HG03558 (cell line): ENCODE data around the gene MTERF4.

ENCODE experiments used
- ATAC-seq: cut with Tn5 transposase; IDR thresholded peaks from one replicate; pipeline ENCODE4 v1.9.1; 2021; ENCODE audit warnings: moderate number of reproducible peaks; ENCODE audit not compliant: unreplicated experiment; ENCODE audit errors: extremely low read depth

The MTERF4 gene

DNA sequence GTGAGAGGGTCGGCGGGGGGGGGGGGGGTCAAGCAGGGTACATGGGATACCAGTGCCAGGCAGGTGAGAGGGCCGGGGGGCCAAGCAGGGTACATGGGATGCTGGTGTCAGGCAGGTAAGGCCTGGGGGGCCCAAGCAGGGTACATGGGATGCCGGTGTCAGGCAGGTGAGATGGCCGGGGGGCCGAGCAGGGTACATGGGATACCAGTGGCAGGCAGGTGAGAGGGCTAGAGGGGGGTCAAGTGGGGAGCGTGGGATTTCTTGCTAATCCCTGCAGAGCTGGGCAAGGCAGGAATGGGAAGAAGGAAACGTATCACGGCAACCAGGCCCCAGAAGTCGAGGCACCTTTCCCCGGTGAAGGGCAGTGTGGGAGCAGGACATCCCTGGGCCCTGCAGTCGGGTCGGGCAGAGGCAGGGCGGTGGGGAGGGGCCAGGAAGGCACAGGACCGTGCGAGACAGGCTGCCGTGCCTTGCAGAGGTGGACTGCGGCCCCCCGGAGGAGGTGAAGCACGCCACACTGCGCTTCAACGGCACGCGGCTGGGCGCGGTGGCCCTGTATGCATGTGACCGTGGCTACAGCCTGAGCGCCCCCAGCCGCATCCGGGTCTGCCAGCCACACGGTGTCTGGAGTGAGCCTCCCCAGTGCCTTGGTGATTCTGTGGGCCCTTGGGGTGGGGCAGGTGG is 49.3 kb downstream of the MTERF4 start:
- ATAC-seq, result no peak

DNA sequence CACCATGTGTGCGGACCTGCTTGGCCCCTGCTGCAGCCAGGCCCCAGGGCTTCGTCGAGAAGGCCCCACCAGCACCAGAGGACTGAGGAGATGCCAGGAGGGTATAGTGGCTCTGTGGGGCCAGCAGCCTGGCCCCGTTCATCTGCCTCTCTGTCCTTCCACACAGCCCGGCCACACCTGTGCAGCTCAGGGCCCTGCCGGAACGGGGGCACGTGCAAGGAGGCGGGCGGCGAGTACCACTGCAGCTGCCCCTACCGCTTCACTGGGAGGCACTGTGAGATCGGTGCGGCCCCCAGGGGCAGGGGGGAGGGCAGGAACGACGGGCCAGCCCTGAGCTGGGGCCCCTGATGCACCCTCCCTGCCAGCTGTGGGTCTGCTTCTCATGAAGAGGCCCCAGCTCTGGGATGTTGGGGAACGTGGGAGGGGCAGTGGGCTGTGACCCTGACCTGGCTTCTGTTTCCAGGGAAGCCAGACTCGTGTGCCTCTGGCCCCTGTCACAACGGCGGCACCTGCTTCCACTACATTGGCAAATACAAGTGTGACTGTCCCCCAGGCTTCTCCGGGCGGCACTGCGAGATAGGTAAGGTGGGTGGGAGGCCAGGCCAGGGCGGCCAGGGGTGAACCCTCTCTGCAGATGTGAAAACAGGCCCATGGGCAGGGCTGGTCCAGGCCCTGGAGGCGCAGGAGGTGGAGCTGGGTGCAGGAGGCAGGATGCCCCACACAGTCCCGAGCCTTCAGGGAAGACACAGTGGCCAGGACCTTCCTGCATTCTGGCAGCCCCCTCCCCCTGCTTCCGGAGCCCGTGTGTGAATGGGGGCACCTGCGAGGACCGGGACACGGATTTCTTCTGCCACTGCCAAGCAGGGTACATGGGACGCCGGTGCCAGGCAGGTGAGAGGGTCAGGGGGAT is 50.3 kb downstream of the MTERF4 start:
- ATAC-seq, result no peak

DNA sequence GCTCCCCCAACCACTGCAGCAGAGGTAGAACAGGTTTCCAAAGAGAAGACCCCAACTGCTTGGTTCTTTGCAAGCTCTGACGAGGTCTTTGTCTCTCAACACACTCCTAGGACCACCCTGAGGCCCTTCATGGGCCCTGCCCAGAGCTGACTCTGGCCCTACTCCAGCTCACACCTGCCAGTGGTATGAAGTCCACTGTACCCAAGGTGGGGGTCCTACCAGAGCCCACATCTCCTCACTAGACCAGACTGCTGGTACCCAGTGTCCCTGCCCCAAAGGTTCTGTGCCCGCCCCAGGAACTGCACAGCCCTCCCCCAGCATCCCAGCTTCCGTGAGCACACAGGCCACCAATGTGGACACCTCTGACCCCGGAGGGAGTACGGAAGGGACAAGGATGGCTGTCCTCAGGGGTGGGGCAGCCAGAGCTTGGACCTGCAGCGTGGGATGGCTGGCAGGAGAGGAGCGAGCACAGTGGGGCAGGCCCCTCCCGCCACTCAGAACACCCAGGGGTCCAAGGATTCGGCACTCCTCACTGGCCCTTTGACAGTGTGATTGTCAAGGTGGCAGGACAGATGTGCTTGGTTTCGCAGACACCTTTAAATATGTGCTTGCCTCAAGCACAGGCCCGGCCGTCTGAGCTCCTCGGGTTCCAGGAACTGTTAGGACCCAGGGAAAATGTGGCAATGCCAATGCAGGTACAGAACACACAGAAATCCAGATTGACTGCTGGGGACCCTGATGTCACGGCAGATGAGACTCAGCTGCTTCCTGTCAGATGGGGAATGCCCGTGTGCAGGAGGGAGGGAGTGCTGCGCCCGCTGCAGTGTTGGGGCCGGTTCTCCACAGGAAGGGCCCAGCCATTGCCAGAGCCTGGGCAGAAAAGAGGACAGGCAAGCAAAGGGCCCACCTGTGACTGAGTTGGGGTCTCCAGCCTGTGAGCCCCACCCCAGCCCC is 51.2 kb downstream of the MTERF4 start:
- ATAC-seq, result no peak

DNA sequence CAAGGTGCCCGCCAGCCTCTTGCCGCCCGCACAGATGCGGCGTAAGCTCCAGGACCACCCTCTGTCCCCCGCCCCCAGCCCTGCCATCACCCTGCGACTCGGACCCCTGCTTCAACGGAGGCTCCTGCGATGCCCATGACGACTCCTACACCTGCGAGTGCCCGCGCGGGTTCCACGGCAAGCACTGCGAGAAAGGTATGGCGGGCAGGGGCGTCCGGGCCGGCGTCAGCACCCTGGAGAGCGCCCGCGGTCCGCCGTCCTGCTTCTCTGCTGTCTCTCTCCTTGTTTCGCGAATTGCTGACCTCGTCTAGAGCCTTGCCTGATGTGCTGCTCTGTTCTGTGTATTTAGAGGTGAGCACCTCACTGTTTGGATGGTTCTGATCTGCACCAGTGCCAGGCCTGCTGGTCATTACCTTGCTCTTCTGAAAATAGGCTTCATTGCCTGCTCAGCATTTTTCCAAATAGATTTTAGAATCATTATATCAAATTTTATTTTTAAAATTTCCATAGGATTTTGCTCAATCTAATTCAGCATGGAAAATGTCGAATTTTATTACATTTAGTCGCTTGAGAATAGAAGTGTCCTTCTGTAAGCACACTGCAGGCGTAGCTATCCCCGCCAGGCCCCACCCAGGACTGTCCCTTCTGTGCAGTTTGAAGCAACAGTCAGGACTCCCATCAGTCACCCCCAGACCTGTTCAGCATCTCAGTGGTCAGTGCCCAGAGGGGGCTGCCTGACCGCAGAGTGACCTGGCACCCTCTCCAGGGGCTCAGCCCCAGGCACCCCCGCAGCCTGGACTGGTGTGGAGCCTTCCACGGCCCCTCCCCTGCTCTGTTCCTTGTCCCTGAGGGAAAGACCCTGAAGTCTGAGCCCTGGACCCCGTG is 52.1 kb downstream of the MTERF4 start:
- no peak for ATAC-seq

DNA sequence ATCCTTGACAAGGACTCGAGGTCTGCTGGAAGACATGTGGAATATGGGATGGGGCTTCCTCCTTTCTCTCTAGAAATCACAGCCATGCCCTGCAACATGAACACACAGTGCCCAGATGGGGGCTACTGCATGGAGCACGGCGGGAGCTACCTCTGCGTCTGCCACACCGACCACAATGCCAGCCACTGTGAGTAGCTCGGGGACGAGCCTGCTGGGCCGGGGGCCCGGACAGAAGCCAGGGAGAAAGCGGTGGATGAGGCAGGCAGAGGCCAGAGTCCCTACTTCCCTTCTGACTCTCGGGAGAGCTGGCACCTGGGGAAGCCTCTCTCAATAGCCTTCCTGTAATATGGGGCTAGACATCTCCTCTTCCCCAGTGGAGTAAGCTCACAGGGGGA is 53.1 kb downstream of the MTERF4 start:
- no peak for ATAC-seq

DNA sequence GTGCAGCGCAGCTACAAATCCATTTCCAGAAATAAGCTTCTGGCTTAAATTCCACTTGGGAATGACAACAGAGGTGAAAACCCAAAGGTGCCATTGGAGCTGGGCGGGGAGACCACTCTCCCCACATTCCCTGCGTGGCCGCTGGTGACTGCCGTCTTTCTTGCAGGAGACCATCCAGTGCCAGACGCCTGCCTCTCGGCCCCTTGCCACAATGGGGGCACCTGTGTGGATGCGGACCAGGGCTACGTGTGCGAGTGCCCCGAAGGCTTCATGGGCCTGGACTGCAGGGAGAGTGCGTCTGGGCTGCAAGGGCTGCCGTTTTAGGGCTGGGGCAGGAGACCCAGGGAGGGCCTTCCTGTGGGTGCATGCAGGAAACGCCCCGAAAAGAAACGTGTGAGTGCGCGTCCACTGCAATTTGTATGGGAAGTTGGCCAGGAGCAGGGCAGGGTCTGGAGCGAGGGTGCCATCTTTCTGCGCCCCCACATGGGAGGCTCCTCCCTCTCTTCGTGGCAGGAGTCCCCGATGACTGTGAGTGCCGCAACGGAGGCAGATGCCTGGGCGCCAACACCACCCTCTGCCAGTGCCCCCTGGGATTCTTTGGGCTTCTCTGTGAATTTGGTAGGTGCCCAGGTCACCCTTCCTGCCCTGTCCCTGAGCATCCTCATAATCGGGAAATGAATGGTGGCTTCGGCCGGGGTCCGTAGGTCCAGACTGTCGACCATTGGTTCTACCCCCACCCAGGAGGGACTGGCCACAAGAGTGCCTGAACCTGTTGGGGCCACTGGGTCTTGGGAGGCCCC is 53.7 kb downstream of the MTERF4 start:
- no peak for ATAC-seq

DNA sequence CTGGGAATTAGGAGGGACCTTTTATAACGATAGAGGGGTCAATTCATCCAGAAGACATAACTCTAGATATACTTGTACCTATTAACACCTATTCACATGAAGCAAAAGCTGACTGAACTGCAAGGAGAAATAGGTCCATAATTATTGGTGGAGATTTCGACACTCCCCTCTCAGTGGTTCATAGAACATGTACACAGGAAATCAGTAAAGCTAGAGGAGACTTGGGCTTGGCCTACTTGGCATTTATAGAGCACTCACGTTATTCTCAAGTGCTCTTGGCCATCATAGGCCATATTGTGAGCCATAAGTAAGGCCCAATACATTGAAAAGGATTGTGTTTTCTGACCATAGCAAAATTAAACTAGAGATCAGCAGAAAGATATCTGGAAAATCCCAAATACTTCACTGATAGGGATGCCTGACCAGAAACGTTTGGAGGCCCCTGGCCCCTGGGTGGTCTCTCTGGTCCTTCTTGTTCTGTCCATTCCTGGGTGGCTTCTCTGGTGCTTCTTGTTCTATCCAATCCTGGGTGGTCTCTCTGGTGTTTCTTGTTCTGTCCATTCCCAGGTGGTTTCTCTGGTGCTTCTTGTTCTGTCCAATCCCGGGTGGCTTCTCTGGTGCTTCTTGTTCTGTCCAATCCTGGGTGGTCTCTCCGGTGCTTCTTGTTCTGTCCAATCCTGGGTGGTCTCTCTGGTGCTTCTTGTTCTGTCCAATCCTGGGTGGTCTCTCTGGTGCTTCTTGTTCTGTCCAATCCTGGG is 54.7 kb downstream of the MTERF4 start:
- ATAC-seq, result no peak
